ENCODE data around the gene DNAJC13. TPM values are rescaled to one million over a fixed set of nuclear protein-coding genes. Genes with fewer than 3 reads are reported as not detected.

DNAJC13 gene
- total RNA-seq, 1 experiment from 2014 or later: 28.5 TPM

- CTCF ChIA-PET: no interaction called here
- H3K27me3 Mint-ChIP-seq (ENCODE audit: low read depth): no peaks in the 10 kb centered on the region
- POLR2A ChIA-PET: no interaction called here
These were observed 48.8 kb upstream of the DNAJC13 start for GRCh38 chr3:132368515-132368914.

More at GRCh38 chr3:132368515-132368914, 48.8 kb upstream of the DNAJC13 start:
- Mint-ChIP-seq H3K4me3 (no peak overlapping the region), H3K9me3 (no peaks in the 10 kb centered on the region), H3K4me1 (no peaks in the 10 kb centered on the region), H3K27ac (no peak overlapping the region), H3K36me3 (no peaks in the 10 kb centered on the region)
- no peak for ATAC-seq
- DNase-seq (ENCODE audit: low spot score): no peak
- TF ChIP-seq OVOL2 (CRISPR knock-in tag; IDR thresholded peaks at IDR 0.05; ENCODE audit: borderline replicate concordance) (no peak), HMGXB4 (CRISPR knock-in tag; IDR thresholded peaks at IDR 0.05) (no peak), NFYB (CRISPR knock-in tag; conservative IDR thresholded peaks at IDR 0.05; ENCODE audit: low read depth) (no peak), NFE2L1 (CRISPR knock-in tag; IDR thresholded peaks at IDR 0.05) (no peak), ATF6 (CRISPR knock-in tag; IDR thresholded peaks at IDR 0.05) (no peak), STAT6 (CRISPR knock-in tag; conservative IDR thresholded peaks at IDR 0.05; ENCODE audit: low read depth) (no peak), JUN (CRISPR knock-in tag; IDR thresholded peaks at IDR 0.05) (no peak), EMX1 (CRISPR knock-in tag; IDR thresholded peaks at IDR 0.05) (no peak), MYBL2 (CRISPR knock-in tag; IDR thresholded peaks at IDR 0.05) (no peak), IRF2 (CRISPR knock-in tag; IDR thresholded peaks at IDR 0.05; ENCODE audit: borderline replicate concordance, low read depth) (no peak), MXD4 (CRISPR knock-in tag; IDR thresholded peaks at IDR 0.05; ENCODE audit: borderline replicate concordance) (no peak), ZNF281 (CRISPR knock-in tag; IDR thresholded peaks at IDR 0.05) (no peak), ERG (CRISPR knock-in tag; IDR thresholded peaks at IDR 0.05) (no peak), ATF2 (CRISPR knock-in tag; IDR thresholded peaks at IDR 0.05; ENCODE audit: borderline replicate concordance, low read depth) (no peak), ZBTB21 (CRISPR knock-in tag; IDR thresholded peaks at IDR 0.05; ENCODE audit: borderline replicate concordance) (no peak), GTF2I (CRISPR knock-in tag; conservative IDR thresholded peaks at IDR 0.05) (no peak), ZNF232 (CRISPR knock-in tag; IDR thresholded peaks at IDR 0.05) (no peak), SMAD4 (CRISPR knock-in tag; IDR thresholded peaks at IDR 0.05) (no peak)
